HG03280 (cell line): ENCODE measurements around the gene SNX27.
"Not testable (repeated sequence)": the region's sequence is repeated elsewhere in the genome, so short reads cannot be mapped to it uniquely, and the experiment has no call there.

Source experiments
- ATAC-seq: cut with Tn5 transposase; IDR thresholded peaks from one replicate; pipeline ENCODE4 v1.9.1; 2021; ENCODE audit warnings: mild to moderate bottlenecking, moderate library complexity; ENCODE audit not compliant: unreplicated experiment

The SNX27 gene

GRCh38 chr1:151602550-151602949 lies 9.3 kb upstream of the SNX27 start:
- not testable (repeated sequence) for ATAC-seq

GRCh38 chr1:151604291-151604690 lies 7.6 kb upstream of the SNX27 start:
- no peak for ATAC-seq

GRCh38 chr1:151606384-151606783 lies 5.5 kb upstream of the SNX27 start:
- no peak for ATAC-seq

GRCh38 chr1:151606857-151607256 lies 5.0 kb upstream of the SNX27 start:
- ATAC-seq = no peak

GRCh38 chr1:151610142-151610541 lies 1.7 kb upstream of the SNX27 start:
- no peak for ATAC-seq

GRCh38 chr1:151611288-151611790 lies 511 bp upstream of the SNX27 start:
- ATAC-seq = no peak

- ATAC-seq = peak; percentile 15
Observed at GRCh38 chr1:151612501-151613281, 841 bp downstream of the SNX27 start.

GRCh38 chr1:151613282-151613780 lies 1.5 kb downstream of the SNX27 start:
- ATAC-seq = no peak

GRCh38 chr1:151615711-151616504 lies 4.1 kb downstream of the SNX27 start:
- ATAC-seq = no peak

GRCh38 chr1:151616505-151616849 lies 4.6 kb downstream of the SNX27 start:
- no peak for ATAC-seq

- no peak for ATAC-seq
Observed at GRCh38 chr1:151618003-151618402, 6.2 kb downstream of the SNX27 start.

GRCh38 chr1:151618470-151618869 lies 6.6 kb downstream of the SNX27 start:
- no peak for ATAC-seq

- not testable (repeated sequence) for ATAC-seq
Observed at GRCh38 chr1:151618996-151619395, 7.1 kb downstream of the SNX27 start.

GRCh38 chr1:151619489-151620093 lies 7.7 kb downstream of the SNX27 start:
- ATAC-seq = no peak

- no peak for ATAC-seq
Observed at GRCh38 chr1:151620286-151620685, 8.4 kb downstream of the SNX27 start.

GRCh38 chr1:151621351-151621750 lies 9.5 kb downstream of the SNX27 start:
- ATAC-seq = no peak

GRCh38 chr1:151624783-151625182 lies 12.9 kb downstream of the SNX27 start:
- ATAC-seq = no peak

GRCh38 chr1:151626740-151627334 lies 15.0 kb downstream of the SNX27 start:
- no peak for ATAC-seq

GRCh38 chr1:151629278-151629677 lies 17.4 kb downstream of the SNX27 start:
- ATAC-seq = no peak

GRCh38 chr1:151635479-151636072 lies 23.7 kb downstream of the SNX27 start:
- ATAC-seq = no peak
